ENCODE measurements around the gene MAP7D2.

The MAP7D2 gene

DNA sequence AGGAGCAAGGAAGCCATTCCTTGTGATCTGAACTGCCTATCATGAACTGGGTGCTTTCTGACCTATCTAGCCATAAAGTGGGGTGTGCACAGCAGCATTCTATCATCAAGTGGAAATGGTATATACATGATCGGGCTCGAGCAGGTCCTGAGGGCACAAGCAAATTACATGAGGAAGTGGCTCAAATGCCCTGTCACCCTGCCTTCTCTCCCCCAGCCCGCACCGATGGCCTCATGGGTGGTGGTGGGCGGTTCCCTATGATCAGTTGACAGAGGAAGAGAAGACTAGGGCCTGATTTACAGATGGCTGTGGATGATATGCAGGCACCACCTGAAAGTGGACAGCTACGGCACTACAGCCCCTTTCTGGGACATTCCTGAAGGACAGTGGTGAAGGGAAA, 79.5 kb downstream of the MAP7D2 start:
- no peak for DNase-seq

DNA sequence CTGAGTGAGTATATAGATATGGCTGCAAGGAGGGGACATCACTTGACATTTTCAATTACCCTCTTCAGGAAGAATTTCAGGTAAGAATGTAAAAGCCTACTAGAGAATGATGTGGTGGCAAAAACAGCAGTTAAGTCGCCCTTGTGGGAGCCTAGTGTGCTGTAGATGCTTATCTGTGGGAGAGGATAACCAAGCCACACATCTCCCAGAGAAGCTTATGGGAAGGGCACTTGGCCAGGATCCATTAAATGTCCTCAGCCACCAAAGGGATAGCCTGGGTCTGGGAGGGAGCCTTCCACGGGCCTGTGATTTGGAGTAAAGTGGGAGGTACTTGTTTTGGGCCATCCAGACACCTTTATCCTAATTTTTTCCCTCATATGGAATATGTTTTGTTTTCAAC, 84.5 kb downstream of the MAP7D2 start:
- DNase-seq: no peak

DNA sequence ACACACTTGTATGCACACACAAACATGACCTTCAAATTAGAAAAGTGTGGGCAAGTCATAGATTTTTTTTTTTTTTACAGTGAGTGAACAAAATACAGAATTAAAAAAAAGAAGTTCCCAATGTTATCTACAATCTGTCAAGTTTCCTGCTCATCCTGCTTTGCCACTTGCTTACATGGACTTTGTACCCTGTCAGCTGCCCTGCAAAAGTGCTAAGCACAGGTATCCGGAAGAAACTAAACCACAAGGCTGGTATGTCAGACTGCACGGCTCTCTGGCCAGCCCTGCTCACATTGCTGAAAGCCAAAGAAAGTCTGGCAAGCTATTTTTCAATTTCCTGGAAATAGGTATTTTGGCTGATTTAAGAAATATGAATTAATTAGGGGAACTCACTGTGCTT, 87.0 kb downstream of the MAP7D2 start:
- DNase-seq: no peak

DNA sequence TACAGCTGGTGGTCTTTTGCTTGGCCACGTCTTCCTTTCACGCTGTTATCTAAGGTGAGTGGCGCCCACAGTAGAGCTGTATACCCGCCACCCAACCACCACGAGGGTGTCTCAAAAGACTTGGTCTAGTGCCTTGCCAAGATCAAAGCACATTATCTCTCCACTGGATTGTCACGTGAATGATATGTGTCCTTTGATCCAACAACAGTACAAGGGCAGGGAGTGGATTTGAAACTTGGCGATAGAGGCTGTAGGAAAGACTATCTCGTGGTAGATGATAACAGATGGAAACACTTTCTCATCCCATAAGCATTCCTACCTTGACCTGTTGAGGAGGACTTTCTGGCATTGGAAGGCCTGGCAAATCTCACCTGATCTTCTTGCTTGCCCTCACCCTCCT, 88.1 kb downstream of the MAP7D2 start:
- DNase-seq: no peak

DNA sequence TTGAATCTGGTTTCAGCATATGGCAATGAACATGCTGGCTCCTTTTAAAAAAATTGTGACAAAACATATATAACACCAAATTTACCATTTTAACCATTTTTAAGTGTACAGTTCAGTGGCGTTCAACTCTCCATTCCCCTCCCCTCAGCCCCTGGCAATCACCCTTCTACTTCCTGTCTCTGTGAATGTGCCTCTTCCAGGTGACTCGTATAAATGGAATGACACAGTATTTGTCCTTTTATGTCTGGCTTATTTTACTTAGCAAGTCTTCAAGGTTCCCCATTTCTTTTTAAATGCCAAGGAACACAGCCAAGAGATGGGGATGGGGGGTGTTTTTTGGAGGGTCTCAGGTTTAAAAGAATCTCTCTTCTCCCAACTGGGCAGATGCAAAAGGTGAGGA, 90.4 kb downstream of the MAP7D2 start:
- no peak for DNase-seq

DNA sequence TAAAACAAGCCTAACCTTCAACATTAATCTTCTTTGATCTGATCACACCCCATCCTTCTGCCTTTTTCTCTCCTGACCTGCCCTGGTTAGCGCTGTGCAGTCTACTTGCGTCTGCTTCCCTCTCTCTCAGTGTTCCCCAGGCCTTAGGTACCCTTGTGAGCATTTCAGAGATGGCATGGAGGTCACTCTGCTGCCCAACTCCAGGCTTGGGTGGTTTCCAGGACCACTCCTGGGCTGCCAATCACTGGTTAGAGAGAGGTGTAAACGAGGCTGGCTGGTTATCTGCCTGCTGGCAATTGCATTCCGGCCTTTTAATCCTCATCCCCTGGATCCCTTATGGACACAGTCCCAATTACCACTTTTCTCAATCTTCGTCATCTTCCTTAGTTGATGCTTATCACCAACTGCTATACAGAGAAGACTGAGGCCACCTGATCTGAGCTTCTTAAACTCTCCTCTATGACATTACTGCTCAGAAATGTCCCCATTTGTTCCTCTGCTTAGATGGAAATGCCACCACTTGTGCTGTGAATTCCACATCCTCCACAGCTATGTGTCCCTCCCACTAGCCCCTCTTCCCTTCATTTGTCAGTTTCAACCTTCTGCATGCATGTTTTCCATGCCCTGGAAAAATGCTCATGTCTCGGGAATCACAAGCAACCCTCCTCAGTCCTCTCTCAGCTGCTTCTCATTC, 96.9 kb downstream of the MAP7D2 start:
- no peak for DNase-seq

DNA sequence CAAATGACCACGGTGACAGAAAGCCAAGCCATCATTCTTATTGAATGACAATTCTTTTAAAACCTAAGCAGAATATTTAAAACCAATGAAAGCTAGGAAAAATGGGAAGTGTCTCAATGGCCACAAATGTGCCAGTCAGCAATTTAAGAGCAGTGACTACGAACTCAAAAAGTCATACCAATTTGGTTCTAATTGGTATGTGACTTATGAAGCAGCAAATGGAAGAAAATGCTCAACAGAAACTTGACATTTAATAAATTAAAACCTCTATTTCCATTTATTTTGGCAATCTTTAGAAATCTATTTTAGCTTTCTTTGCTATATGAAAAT, 100.1 kb downstream of the MAP7D2 start:
- no peak for DNase-seq

DNA sequence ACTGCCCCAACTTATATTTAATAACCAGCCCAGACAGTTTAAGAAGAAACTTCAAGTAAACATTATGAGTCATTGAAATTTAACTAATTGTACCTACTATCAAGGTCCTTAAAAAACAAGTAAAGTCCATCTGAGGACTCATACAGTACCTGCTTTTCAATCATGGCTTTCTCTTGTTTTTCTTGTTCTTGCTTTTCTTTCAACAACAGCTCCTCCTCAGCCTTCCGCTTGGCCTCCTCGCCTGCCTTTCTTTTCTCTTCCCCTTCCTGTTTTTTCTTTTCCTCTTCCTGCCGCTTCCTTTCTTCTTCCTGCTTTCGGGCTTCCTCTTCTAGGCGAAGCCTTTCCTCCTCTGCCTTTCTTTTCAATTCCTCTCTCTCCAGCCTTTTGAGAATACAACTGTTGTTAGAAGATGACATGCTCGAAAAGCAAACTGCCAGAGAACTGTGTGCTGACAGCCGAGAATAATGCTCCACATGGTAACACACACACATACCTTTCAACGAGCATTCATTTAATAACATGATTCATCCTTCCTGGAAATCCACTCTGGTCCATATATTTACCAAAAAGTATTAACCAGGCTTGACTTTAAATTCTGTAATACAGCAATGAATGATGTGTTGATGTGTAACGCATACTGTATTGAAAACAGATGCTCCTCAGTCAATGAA, 100.6 kb downstream of the MAP7D2 start:
- peak; percentile 10 for DNase-seq

DNA sequence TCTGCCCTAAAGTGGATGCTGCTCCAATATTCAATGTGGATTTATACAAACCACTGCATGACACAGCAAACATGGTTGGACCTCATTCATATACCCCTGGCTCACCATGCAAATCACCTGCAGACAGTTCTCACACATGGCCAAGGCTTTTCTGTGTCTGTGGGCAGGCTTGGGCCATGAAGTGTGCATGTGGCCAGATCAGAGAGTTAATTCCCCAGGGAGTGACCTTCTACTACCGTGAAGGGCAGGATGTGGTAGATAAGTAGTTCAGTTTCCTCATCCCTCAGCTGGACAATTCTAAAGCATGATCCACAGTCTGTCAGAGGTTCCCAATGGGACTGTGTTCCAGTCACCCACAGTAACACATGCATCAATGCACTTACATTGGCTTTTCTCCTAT, 101.3 kb downstream of the MAP7D2 start:
- peak; percentile 1 for DNase-seq

DNA sequence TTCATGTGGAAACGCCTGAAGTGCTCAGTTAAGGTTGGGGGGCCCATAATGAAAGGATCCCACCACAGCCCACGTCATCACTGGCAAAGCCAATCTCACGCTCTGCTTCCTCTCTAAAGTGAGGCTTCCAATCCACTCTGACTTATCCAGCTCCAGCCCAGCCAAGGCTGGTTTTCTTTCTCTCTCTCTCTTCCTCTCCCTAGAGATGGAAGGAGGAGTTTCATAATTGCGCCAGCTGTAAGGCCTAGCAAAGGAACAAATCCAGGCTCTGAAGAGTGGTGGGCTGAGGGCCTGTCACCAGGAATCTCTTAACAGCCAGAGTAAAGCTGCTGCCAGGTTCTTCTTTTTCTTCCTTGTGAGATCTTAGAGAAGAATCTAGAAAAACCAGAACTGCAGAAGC, 105.1 kb downstream of the MAP7D2 start:
- peak; percentile 35 for DNase-seq

DNA sequence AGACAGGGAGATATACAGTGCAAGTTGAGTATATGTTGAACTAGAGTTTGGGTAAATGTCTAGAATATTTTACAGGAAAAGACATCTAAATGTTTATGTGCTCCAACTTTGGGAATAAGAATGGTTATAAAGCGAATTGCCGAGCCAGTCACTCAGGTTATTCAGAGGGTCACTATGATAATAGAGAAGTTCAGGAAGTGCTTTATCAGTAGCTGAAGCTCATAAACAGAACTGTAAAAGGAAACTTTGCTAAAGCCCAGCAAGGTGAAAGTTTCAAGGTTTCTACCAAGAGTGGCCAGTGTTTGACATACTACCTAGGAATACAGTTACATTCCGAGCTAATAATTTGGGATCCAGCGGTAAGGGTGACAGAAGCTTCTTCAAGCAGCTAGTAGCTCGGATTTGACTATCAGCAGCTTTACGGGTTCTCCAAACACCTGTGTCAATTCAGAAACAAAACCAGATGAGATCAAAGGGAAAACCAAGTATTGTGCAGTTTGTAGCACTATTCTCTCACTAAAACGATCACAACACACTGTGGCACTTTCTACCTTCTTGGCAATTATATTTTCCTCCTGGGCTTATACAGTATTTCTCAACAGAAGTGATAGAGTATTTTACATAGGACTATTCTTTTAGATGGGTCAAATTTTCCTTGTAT, 108.6 kb downstream of the MAP7D2 start:
- no peak for DNase-seq

DNA sequence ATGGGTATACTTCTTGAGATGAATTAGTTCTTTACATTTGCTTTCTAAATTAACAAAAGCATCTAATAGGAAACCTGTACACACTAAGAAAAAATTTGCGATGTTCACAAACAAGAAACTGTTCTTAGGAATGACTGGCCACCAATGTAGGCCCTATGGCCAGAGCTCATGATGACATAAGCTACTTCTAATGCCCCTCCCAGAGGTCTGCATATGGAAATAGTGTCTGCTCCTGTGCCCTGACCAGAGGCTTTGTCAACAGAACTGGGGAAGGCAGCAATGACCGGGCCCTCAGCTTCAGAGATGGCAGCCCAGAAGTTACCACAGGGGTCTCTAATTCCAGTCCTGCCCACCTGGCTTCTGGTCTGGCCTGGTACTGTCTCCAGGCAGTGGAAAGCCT, 110.8 kb downstream of the MAP7D2 start:
- DNase-seq: no peak

DNA sequence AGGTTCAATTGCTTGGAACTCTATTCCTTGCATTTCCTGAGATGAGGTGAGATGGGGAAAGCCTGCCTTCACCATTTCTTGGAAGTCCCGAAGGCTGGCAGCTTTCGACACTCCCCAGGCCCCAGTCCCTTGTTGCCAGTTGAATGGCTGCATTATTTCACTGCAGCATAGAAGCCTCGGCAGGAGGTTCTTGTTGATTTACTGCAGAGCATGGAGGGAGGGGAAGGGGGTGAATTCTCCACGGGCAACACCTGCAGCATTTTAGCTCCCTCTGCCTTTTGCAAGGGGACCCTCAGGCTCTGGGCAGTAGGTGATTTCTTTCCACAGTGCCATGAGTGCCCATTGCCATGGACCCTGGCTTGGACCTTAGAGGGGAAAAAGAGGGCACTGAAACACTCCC, 115.1 kb downstream of the MAP7D2 start:
- peak; percentile 3 for DNase-seq

DNA sequence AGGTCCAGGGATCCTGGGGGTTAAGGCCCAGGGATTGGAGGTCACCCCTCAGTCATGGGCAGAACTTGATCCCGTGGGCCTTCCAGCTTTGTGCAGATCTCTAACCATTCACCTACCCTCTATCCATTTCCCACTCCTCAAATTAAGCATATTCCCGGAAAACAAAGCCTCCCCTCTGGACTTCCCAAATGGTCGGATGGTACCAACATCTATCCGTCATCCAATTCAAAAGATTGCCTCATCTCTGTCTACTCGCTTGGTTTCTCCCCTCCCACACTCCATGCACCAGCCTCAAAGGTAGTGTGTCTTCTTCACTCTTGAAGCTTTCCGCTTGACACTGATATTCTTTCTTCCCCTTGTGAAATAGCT, 125.4 kb downstream of the MAP7D2 start:
- DNase-seq: no peak

DNA sequence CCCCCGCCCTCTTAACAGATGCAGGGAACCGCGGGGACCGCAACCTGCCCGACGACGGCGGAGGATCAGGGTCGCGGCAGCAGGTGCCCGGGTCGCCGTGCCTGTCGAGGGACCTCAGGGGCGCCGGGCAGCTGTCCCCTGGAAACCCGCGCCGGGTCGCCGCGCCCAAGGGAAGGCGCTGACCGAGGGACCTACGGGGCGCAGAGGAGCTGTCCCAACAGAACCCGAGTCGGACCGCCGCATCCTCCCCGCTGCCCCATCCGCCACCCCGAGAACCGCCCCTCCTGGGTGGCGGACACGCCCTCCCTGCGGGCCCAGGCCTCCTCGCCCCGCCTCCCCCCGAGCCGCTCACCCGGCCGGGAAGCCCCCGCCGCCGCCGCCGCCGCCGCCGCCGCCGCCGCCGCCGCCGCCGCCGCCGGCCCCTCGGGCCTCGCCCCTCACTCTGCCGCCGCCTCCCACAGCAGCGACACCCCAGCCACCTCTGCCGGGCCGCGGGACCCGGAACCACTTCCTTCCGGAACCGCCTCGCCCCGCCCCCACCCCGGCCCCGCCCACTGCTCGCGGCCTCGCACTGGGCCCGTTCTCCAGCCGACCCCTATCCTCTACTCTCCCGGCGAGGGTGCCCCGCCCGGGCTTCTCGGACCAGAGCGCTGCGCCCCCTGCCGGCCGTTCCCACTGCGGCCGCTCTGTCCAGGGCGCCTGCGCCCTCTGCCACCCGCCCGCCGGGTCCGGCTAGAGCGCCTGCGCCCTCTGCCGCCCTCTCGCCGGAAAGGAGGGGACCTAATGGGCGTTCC, 126.0 kb downstream of the MAP7D2 start, which contains the start of gene BCLAF3:
BCLAF3 (minus strand) TSS at position 506 of the 794 bp plus-strand sequence. CDS start 20,797 bp downstream, outside the sequence.
- peak; percentile 93 for DNase-seq

DNA sequence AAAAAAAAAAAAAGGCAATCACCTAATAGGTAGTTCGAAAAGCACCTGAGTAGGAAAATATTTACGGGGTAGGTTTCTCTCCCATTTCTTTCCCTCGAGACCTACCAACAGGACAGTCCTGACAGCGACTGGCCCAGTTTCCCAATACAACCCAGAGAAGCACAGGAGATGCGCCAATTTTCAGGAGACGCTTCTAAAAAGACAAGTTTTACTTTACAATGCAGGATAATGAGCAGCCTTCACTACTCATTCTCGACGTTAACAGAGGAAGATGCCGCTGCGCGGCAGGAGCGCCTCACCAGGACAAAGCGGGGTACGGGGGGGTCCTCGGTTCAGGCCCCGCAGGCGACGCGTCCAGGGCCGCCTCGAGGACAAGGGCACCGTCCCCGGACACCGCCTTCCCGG, 126.6 kb downstream of the MAP7D2 start:
- peak; percentile 51 for DNase-seq

DNA sequence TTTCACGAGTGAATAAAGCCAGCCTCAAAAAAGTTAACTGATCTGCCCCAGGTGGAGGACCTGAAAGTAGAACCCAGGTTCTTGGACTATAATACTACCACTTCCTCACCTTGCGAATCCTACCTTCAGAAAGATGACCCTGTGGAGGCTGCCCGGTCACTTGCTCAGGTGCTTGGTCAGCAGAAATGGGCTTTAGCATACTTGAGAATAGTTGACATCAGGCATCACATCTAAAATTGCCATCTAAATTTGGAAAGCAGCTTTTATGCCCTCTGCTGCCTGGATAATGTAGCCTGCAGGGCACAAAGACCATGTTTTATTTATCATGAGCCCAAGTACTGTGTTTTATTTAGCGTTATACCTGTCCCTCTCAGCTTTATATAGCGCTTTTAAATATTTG, 128.9 kb downstream of the MAP7D2 start:
- DNase-seq: no peak

DNA sequence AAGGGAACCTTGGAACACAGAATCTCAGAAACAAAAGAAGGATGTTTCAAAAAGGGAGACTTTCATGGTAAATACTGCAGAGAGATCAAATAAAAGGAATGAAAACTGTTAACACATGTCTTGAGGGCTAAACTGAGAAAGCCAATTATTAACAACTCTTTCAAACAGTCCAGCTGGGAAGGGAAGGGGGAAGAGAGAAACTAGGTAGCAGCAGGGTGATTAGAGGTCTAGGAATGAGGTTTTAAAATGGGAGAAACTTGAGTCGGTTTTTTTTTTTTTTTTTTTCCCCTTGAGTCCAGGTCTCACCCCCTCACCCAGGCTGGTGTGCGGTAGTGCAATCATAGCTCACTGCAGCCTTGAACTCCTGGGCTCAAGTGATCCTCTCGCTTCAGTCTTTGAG, 130.2 kb downstream of the MAP7D2 start:
- DNase-seq: no peak

DNA sequence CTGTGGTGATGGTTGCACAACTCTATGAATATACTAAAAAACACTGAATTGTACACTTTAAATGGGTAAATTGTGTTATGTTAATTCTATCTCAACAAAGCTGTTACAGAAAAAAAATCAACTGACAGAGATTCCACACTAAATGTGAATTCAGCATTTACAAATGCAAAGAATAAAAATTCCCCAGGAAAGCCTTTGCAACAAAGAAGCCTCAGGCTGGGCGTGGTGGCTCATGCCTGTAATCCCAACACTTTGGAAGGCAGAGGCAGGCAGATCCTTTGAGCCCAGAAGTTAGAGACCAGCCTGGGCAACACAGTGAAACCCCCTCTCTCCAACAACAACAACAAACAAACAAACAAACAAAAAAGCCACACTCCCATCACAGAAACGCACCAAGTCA, 134.8 kb downstream of the MAP7D2 start:
- DNase-seq: no peak

DNA sequence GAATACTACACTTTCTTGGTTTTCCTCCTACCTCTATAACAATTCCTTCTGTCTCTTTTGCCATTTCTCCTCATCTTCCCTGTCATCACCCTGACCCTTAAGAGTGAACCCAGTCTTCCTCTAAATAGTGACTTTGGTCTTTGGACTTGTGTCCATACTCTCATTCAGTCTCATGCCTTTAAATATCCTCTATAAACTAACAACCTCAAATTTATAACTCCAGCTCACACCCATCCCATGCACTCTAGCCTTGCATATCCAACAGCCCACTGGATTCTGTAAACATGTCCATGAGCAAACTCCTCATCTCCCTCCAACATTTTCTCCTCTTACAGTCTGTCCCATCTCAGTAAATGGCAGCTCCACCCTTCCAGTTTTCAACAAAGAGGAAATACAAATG, 140.9 kb downstream of the MAP7D2 start:
- DNase-seq: no peak

DNA sequence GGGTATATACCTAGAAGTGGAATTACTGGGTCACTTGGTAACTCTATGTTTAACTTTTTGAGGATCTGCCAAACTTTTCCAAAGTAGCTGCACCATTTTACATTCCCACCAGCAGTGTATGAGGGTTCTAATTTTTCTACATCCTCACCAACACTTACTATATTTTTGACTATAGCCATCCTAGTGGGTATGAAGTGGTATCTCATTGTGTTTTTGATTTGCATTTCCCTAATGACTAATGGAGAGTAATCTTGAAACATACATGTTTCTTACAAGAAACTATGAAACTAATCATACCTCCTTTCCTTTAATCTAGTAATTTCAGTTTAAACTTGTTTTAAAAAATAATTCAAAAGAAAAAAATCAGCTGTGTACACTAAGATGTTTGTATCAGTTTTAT, 143.7 kb downstream of the MAP7D2 start:
- no peak for DNase-seq

DNA sequence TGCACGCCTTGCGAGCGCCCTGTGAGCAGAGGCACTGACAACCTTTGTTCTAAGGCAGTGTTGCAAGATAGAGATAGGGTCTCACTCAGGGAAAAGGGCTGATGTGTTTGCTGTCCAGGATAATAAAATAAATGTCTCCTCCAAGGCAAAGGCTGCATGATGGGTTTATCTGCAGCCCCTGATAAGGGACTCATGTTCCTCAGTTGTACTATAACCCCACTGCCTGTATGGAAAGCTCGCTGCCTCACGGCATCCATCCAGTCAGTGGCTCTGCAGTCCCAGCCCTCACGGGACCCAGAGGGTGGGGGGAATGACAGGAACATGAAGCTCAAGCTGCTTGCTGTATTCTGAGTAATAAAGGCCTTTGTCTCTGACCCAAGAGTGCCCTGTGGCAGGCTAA, 148.4 kb downstream of the MAP7D2 start:
- peak; percentile 16 for DNase-seq

DNA sequence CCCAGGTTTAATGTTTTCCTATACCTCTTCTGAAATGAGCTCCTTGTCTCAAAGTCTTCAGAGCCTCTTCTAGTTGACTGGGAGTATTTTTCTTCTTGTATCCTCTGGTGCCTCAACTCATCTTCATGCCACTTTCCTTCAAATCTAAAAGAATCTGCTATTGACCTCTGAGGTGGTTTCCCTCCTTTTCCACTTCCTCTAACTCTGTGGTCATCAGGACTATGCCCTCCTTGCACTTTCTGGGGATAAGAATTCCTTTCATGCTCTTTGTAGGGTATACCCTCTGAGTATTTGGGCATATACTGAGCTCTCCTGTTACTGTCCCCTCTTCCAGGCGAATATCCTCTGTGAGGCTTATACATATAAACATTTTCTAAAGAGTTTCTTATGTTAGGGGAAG, 150.7 kb downstream of the MAP7D2 start:
- no peak for DNase-seq
